Activated CD4-positive, alpha-beta T cell treated with anti-CD3 and anti-CD28 coated beads, Interleukin-2, amount 50 U/mL, for 16 hours (primary cell): Measurements from ENCODE around the gene GNG12.
"Not testable (repeated sequence)": the region's sequence is repeated elsewhere in the genome, so short reads cannot be mapped to it uniquely, and the experiment has no call there.

ENCODE experiments used
- DNase-seq: peaks from one replicate; pipeline ENCODE4 v3.0.0-alpha.2; 2020

GNG12 gene

GRCh38 chr1:67749263-67749843 lies 83.9 kb downstream of the GNG12 start:
- no peak for DNase-seq

GRCh38 chr1:67748630-67749029 lies 84.6 kb downstream of the GNG12 start:
- no peak for DNase-seq

GRCh38 chr1:67747671-67748546 lies 85.4 kb downstream of the GNG12 start:
- DNase-seq = no peak

DNA sequence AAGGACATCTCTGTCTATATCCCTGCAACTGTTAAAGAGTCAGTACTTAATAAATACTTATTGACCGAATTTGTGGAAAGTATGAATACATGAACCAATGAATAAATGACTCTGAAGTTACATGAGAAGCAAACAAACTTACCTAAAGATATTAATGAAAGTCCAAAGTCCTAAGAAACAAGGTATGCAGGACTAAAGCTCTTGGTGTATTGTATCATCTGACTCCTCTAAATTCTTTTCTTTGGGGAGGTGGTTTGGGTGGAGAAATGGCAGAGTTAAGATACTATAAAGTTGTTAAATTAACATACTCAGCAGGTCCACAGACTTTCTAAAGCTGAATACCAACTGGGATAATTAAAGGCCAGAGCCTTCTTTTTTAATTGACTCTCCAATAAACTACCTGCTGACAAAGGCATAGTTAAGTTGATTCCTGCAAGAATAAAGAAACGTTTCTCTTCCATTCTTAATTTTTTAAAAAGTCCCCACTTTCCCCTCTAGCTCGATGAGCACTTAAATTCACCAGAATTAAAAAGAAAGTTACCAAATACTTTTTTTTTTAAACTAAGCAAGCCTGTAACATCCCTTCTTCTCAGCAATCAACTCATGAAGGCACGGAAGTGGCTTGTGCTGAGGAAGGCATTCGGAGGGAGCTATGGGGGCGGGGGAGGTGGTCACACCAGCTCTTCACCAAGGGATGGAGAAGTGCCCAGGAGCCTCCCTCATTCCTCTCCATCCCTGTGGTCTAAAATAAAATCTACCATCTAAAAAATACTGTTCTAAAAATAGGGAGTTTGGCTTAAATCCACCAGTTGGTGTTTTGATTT lies 87.2 kb downstream of the GNG12 start:
- no peak for DNase-seq

GRCh38 chr1:67743072-67743725 lies 90.1 kb downstream of the GNG12 start:
- DNase-seq = no peak

- no peak for DNase-seq
These were observed 91.5 kb downstream of the GNG12 start for GRCh38 chr1:67741736-67742135.

GRCh38 chr1:67741121-67741520 lies 92.1 kb downstream of the GNG12 start:
- no peak for DNase-seq

DNA sequence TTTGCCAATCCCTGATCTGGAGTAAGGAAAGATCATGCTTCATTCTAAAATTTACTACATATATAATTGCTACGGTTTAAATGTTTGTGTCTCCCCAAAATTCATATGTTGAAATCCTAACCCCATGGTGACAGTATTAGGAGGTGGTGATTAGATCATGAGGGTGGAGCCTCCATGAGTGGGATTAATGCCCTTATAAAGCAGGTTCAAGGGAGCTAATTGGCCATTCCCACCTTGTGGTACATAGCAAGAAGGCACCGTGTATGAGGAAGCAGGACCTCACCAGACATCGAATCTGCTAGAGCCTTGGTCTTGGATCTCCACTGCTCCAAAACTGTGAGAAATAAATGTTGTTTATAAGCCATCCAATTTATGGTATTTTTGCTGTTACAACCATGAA lies 92.7 kb downstream of the GNG12 start:
- DNase-seq = no peak

DNA sequence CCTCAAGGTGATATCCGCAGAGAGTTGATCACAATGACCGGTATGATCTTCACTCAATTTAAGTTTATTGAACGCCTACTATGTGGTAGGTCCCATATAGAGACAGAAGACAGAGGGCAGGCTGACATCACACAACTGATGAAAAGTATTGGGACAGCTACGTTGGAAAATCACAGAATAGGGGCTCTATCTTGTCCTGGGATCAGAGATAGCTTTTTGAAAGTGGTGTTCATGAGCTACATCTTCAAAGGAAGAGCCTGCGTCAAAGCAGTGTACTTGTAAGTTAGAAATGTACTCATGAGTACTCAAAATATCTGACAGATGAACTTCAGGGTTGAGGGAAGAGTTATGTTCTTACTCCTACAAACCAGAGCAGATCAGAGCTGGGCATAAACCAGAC lies 93.9 kb downstream of the GNG12 start:
- DNase-seq = no peak

GRCh38 chr1:67738401-67738800 lies 94.9 kb downstream of the GNG12 start:
- DNase-seq = no peak

GRCh38 chr1:67737875-67738274 lies 95.4 kb downstream of the GNG12 start:
- no peak for DNase-seq

- DNase-seq = no peak
These were observed 96.5 kb downstream of the GNG12 start for GRCh38 chr1:67736750-67737149.

GRCh38 chr1:67735806-67736627 lies 97.2 kb downstream of the GNG12 start:
- DNase-seq = peak; percentile 40

GRCh38 chr1:67735206-67735605 lies 98.1 kb downstream of the GNG12 start:
- no peak for DNase-seq

DNA sequence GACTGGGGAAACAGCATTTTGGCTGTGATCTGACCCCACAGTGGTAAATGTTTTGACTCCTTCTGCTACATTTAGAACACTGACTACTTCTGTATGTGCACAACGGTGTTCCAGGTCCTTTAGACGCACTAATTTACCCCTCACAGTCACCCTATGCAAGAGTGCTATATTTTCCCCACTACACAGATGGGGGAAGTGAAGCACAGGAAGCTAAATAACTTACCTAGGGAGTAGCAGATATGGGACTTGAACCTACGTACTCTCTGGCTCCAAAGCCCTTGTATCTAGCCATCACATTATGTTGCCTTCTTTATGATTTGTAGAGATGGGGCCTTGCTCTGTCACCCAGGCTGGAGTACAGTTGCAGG lies 99.0 kb downstream of the GNG12 start:
- no peak for DNase-seq

- DNase-seq = no peak
These were observed 99.5 kb downstream of the GNG12 start for GRCh38 chr1:67733681-67734322.

DNA sequence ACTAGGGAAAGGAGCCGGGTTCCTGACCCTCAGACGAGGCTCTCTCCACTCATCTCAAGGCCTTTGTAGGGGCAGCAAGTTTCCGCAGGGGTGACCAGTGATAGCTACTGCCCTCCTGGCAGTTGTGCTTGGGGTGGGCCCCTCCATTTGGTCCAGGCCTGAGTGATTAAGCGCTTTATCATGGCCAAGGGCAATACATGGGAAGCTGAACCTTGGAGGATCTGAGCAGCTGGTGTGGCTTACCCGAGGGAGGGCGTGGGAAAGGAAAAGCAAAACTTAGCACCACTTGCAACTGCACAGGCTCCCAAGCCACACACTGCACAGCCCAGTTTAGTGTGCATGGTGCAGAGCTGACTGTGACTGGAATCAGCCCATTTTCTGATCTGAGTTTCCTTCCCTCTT lies 100.5 kb downstream of the GNG12 start:
- DNase-seq = peak; percentile 7

DNA sequence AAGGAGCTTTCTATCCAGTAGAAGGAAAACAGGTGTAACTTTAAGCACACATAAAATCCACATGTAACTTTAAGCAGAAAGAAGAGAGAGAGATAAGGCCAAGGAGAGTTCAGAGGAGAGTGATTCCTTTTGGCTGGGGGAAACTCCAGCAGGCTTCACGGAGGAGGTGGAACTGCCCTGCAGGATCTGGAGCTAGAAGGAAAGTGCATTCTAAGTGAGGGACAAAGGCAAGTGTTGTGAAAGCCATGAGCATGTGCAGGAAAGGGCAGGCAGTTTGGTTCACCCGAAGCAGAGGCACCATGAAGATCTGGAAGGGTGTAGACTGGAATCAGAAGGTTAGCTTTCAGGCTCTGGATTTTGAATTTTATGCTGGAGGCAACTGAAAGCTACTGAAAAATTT lies 101.9 kb downstream of the GNG12 start:
- no peak for DNase-seq

DNA sequence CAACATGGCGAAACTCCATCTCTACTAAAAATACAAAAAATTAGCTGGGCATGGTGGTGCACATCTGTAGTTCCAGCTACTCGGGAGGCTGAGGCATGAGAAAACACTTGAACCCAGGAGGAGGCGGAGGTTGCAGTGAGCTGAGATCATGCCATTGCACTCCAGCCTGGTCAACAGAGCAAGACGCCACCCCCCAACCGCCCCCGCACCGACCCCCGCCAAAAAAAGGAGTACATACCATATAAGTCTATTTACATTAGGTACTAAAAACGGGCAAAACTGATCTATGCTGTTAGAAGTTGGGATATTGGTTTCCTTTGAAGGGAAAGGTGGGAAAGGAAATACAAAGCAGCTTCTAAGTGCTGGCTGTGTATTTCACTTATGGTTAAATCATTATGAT lies 103.0 kb downstream of the GNG12 start:
- DNase-seq = not testable (repeated sequence)

DNA sequence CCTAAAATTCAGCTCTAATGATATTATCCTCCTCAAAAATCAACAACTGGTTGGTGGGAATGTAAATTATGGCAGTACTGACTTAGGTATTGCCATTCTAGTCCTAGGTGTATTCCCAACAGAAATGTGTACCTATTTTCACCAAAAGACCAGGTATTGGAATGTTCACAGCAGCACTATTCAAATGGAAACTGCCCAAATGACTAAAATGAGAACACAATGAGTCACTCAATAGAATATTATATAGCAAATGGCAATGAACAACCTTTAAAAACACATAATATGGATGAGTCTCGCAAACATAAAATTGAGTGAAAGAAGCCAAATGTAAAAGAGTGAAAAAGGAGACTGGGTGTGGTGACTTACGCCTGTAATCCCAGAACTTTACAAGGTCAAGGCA lies 103.4 kb downstream of the GNG12 start:
- peak; percentile 20 for DNase-seq

DNA sequence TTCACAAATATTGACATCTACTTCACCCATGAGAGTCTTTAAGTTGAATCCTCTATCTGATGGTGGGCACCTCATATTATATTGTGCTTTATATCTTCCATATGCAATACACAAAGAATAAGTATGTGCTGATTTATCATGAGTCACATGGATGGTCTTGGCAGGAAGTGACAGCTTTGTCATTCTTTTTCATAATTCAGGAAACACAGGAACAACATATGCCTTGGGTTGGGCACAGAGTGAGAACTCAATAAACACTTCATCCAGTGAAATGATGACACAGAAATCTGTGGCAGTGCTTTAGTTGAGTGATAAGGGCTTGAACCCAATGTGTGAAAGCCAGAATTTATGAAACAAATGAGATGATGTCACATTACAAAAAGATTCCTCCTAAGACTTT lies 107.0 kb downstream of the GNG12 start:
- DNase-seq = peak; percentile 9
